NCI-H82 (cell line): ENCODE data around the gene SCGB1A1.
"Not testable (repeated sequence)": the region's sequence is repeated elsewhere in the genome, so short reads cannot be mapped to it uniquely, and the experiment has no call there.

Source experiments
- DNase-seq: peaks from one replicate; lab custom pipeline; 2025; lab: John Stamatoyannopoulos, UW

The SCGB1A1 gene

DNA sequence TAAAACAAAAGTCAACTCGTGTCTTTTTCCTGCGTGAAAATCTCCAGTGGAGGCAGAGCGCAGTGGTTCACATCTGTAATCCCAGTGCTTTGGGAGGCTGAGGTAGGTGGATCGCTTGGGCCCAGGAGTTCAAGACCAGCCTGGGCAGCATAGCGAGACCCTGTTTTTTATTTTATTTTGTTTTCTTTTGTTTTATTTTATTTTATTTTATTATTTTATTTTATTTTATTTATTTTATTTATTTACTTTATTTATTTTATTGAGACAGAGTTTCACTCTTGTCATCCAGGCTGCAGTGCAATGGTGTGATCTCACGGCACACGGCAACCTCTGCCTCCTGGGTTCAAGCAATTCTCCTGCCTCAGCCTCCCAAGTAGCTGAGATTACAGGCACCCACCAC lies 31.1 kb downstream of the SCGB1A1 start:
- not testable (repeated sequence) for DNase-seq

DNA sequence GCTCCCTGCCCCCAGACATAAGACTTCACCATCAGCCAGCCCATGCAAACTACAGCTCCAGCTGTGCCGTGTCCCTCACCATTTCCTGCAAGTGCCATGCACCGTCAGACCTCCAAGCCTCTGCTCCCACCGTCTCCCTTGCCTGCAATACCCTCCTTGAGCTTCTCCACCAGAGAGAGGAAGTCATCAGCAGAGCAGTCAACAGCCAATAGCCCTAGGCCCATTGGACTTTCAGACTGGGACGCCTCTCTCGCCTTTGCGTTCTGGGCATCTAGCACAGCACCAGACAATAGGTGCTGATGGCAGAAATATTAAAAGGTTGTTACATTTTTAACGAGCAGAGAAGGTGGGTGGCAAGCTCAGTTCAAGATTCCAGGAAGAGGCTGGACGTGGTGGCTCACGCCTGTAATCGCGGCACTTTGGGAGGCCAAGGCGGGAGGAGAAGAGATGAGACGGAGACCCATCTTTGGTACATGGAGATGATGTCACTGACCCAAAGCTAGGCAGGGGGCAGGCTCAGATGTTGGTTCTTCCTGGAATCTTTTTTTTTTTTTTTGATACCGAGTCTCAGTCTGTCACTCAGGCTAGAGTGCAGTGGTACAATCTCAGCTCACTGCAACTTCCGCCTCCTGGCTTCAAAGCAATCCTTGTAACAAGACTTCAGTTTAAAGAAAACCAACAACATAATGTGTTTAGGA lies 31.9 kb downstream of the SCGB1A1 start:
- DNase-seq: no peak

DNA sequence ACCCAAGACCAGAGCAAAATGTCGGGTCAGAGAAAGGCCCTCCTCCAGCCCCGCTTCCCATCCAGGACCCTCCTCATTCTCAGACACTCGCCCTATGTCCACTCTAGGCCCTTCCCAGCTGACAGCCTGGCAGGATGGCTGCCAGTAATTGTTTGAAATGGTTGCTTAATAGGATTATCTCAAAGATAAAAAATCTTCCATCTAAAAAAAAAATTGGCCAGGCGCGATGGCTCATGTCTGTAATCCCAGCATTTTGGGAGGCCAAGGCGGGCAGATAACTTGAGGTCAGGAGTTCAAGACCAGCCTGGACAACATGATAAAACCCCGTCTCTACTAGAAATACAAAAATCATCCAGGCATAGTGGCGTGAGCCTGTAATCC lies 32.4 kb downstream of the SCGB1A1 start:
- DNase-seq: no peak

DNA sequence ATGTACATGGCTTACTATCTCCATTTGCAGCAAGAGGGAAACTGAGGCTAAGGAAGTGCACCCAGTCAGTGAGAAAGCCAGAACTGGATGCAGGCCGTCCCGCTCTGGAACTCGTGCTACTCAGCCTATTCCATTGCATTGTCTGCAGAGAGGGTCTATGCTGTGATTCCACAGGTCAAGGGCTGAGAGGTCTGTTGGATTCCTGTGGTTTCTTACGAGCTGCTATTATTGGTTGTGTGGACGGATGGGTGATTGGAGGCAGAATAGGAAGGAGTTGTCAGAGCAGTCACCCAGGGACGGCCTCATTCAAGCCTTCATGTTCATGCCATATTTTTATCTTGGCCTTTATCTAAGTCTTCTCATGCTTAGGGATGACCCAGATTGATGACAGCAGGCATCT lies 33.4 kb downstream of the SCGB1A1 start:
- DNase-seq: no peak

DNA sequence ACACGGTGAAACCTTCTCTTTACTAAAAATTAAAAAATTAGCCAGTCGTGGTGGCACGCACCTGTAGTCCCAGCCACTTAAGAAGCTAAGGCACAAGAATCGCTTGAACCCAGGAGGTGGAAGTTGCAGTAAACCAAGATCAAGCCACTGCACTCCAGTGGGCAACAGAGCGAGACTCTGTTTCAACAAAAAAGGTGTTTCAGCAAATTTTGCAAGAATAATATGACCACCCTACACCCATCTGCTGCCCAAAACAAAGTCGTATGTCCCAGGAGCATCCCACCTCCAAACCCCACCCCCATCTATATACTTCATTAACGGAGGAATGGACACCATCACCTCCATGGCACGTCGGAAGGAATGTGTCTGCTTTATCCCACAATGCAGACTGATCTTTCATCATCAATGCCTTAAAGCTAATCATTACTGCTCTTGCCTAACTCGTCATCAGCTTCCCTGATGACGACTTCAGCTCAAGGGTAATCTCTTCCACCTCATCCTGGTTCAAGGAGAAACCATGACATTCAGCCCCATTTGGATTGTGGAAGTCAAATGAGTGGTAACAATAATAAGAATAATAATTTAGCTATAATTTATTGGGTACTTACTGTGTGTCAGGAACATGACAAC lies 34.1 kb downstream of the SCGB1A1 start:
- DNase-seq: no peak

DNA sequence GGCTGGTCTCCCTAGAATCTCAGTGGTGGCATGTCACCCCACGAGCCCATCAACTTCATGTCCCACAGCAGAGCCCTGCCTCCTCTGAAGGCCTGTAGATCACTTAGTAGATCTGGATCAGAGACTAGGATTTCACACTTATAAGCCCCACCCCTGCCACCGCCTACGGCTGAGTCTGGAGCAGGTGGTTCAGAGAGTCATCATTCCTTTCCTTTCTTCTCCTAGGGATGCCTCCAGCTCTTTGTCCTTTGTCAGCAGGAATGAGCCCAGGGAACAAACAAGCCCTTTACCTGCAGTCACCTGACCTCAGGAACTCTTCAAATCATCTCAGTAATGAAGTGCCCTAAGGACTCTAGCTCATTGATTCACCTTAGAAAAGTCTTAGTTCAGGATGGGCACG lies 37.8 kb downstream of the SCGB1A1 start:
- DNase-seq: no peak

DNA sequence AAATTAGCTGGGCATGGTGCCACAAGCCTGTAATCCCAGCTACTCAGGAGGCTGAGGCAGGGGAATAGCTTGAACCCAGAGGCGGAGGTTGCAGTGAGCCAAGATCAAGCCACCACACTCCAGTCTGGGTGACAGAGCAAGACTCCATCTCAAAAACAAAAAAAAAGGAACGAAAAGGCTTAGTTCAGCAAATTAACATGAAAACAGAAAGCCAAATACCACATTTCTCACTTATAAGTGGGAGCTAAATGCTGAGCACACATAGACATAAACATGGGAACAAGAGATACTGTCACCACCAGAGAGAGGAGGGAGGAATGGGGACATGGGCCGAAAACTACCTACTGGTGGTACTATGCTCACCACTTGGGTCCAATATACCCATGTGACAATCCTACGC lies 38.6 kb downstream of the SCGB1A1 start:
- DNase-seq: no peak

DNA sequence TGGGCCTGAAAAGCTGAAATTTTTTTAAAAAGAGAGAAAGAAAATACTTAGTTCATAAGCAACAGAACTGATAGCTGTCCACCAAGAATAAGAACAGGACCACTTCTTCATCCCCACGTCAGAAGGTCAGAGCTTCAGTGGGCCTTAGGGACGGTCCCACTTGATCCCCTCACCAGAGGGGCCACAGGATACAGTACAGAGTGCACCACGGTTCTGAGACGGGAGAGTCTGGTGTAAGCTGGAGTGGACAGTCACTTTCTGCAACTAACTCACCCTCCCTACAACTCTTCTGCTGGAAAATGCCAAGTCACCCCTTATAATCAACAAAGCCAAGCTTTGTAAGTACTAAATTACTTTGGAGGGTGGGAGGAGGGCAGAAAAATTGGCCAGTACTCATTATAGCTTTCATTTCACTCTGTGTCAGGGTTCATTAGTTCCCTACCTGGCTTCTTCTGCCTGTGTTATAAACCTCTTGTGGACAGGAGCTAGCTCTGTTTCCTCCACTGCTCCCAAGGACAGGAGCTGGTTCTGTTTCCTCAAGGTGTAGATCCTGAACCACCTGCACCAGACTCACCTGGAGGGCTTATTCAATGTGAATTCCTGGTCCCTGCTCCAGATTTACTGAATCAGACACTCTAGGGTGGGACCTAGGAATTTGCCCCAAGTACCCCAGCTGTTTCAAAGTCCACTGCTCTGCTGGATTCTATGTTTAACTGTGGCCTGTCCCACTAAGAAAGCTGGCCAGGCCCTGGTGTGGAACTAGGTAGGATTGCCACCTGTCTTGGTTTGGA lies 39.6 kb downstream of the SCGB1A1 start:
- DNase-seq: no peak

DNA sequence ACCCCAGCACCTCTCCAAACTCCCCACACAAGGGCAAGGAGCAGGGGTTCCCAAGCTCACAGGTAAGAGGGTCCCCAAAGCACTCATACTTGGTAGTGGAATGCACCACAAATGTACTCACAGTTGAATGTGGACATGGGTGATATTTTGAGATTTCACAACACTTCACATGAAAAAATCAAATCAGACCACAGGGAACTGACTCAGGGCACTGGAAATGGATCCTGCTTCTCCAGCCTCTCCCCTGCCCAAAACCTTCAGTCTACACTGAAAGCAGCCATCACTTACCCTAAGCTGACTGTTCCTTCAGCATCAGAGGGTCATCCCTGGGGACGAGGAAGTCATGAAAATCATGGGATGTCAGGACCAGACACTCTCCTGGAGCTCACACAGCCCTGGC lies 40.2 kb downstream of the SCGB1A1 start:
- DNase-seq: no peak

DNA sequence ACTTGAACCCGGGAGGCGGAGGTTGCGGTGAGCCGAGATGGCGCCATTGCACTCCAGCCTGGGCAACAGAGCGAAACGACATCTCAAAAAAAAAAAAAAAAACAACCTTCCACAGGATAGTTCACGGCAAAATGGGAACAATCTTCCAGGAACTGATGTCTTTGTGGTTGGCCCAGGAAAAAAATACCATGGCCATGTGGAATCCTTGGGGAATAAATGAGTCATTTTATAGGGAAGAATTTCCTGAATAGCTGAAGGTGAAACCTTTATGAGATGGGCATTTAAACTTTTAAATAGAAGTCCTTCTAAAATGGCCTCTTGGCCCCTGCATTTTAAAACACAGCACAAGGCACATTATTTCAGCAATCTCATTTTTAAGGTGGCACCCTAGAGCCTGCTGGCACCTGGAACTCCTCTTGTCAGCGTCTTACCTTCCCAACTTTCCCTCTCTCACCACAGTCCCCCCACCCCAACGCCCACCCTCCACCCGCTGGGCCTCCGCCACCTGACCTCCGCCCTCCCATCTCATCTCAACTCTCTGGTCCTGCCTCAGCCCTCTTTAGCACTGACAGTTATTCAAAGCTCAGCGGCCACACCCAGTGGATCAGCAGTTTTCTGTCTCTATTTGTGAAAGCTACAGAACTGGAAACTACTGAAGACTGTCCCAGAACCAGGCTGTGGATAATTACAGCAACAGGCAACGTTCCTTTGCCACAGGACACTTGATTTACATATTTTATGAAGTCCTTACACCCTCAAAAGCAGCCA lies 43.1 kb downstream of the SCGB1A1 start:
- DNase-seq: no peak

DNA sequence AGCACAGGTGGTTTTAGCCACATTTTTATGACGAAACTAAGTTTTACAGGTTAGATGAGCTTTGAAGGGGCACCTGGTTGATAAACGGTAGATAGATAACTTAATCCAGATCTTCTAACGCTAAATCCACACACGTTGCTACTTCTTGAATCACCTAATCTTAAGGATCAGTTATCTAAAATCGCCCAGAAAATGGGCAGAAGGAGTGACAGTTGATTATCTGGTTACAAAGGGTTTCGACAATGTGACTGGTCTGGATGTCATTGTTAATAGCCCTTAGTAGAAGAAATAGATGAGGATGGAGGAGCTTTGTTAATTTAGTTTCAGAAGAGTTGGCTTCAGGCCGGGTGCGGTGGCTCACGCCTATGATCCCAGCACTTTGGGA lies 43.7 kb downstream of the SCGB1A1 start:
- no peak for DNase-seq

DNA sequence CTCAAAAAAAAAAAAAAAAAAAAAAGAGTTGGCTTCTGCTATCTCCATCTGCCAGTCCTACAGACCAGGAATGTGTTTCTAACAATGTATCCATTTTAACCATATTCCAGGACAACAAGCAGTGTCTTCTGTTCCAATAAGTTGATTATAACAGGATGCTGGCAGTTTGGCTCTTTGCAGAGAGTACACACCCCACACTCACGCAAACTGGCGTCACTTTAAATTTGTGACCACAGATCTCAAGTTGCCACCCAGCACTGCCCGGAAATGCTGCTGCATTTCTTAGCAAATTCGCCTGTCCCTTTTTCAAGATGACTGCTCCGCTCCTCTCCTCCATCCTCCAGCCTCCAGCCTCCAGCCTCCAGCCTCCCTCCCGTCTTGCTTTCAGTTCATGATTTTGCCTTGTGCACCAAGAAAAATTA lies 44.3 kb downstream of the SCGB1A1 start:
- DNase-seq: no peak

DNA sequence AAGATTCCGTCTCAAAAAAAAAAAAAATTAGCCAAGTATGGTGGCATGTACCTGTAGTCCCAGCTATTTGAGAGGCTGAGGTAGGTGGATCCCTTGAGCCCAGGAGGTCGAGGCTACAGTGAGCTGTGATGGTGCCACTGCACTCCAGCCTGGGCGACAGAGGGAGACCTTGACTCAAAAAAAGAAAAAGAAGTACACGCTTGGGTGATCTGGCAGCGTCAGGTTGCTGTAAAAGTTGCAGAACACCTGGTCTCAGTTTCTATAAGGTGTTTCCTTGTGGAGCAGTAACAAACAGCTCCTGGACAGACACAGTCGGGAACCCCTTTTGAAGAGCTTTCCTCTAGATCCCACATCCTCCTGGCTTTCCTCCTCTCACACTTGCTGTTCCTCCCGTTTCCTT lies 45.8 kb downstream of the SCGB1A1 start:
- no peak for DNase-seq

DNA sequence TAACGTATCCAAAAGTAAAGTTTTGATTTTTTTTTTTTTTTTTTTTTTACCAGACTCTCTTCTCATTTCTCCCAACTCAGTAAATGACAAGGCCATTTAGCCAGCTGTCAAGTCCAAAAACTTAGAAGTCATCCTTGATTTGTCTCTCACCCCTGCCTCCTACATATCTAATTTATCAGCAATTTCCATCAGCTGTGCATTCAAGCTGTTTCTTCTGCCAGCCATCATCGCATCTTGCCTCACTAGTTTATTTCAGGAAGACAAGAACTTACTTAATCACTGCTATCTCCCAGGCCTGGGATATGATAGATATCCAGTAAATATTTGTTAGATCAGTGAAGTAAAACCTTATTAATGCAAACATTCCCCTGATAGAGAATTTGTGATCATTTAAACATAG lies 47.6 kb downstream of the SCGB1A1 start:
- DNase-seq: no peak

DNA sequence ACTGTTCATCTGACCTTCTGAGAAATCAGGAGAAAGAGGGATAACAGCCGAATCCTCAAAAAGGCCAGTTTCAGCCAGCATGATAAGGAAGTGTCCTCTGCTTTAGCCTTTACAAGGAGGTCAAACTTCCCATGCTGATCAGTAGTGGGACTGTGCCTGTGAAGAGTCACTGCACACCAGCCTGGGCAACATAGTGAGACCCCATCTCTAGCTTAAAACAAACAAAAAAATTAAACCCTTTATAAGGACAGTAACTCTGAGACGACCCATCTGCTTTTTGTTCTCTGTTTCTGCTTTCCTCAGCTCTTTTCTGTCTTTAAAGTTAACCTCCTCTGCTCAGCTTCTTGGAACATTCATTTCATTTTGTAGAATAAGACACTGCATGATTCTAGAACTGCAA lies 49.7 kb downstream of the SCGB1A1 start:
- DNase-seq: no peak

DNA sequence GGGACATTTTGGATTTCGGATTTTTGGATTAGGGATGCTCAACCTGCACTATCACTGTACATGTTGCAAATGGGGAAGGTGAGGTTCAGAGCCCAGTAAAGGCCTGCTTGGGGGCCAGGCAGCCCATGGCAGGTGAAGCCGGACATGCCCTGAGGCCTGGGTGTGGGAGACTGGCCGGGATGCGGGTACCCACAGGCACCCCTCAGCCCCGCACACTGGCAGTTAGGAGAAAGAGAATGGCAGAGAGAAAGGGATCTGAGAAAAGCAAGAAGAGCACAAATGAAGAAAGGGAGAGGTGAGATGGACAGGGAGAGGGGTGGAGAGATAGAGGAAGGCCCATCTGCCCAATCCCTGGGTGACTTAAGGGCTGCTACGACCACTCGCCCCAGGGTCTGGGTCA lies 52.8 kb downstream of the SCGB1A1 start:
- no peak for DNase-seq

DNA sequence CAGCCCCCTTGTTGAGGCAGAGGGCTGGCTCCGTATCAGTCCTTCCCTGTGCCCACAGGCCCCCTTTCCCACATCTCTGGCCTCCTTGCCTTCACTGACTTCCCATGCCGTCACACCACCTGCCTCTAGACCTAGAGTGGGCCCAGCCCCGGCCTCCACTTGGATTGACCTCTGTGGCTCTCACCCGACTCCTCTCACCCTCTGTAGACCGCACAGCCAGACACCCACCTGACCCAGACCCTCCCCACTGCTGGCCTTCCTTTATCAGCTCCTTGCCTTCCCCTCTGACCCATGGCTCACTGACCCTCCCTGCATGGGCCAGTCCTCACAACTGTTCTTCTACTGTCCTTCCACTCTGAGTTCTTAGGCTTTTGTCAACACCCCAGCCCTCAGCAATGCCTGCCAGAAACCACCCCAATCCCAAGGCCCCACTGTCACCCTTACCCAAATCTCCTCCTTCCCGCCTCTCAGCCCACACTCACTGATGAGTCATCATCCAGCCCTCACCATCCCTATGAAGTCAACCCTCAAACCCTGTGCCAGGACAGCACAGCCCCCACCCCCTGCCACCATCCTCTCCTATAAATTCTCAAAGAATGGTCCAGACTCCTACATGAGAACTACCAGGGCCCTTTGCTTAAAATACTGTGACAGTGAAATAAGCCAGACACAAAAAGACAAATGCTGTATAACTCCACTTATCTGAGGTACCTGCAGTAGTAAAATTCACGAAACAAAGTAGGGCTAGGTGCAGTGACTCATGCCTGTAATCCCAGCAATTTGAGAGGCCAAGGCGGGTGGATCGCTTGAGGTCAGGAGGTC lies 53.4 kb downstream of the SCGB1A1 start:
- no peak for DNase-seq
